ENCODE results near the gene ANTXR1. TPM values are rescaled to one million over a fixed set of nuclear protein-coding genes. Genes with fewer than 3 reads are reported as not detected.
A peak's percentile ranks its signal among the peaks of the same experiment; 100 is the strongest.

The ANTXR1 gene
- total RNA-seq, 1 donor = 61.5 TPM

DNA sequence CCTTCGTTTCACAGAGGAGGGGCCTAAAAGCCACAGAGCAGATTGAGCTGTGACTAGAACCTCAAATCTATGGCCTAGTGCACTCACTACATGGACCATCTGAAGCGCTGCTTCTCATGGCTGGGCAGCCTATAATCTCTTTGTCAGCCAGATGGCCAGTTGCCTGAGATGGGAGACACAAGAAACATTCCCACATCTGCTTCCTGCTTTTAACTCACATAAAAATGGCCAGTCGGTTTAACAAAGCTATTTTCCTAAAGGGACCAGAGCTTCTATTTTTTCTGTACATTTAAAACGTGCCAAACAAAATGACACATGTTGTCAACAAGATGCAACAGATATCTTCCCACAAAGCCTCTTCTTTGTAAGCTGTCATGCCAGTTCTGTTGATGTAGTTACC, 200.2 kb downstream of the ANTXR1 start:
- TF ChIP-seq CTCF (IDR thresholded peaks at IDR 0.05; ENCODE audit: insufficient read depth, low read length) = no peak
- H3K4me3 ChIP-seq (ENCODE audit: low read depth, low read length) = no peak overlapping the region
- peak; percentile 58 for DNase-seq (ENCODE audit: low read depth)

GRCh38 chr2:69213782-69214181, 200.8 kb downstream of the ANTXR1 start:
- DNase-seq (ENCODE audit: low read depth) = no peak
- H3K4me3 ChIP-seq (ENCODE audit: low read depth, low read length) = no peak overlapping the region
- TF ChIP-seq CTCF (IDR thresholded peaks at IDR 0.05; ENCODE audit: insufficient read depth, low read length) = no peak

- TF ChIP-seq CTCF (IDR thresholded peaks at IDR 0.05; ENCODE audit: insufficient read depth, low read length) = no peak
- DNase-seq (ENCODE audit: low read depth) = peak; percentile 57
Measured at GRCh38 chr2:69214898-69215297, 201.9 kb downstream of the ANTXR1 start.

GRCh38 chr2:69216535-69217332, 203.8 kb downstream of the ANTXR1 start:
- H3K4me3 ChIP-seq (ENCODE audit: low read depth, low read length) = no peak overlapping the region
- DNase-seq (ENCODE audit: low read depth) = peak; percentile 79
- TF ChIP-seq CTCF (IDR thresholded peaks at IDR 0.05; ENCODE audit: insufficient read depth, low read length) = no peak

More at GRCh38 chr2:69214898-69215297, 201.9 kb downstream of the ANTXR1 start:
- no peak overlapping the region for H3K4me3 ChIP-seq (ENCODE audit: low read depth, low read length)

- no peak for TF ChIP-seq CTCF (IDR thresholded peaks at IDR 0.05; ENCODE audit: insufficient read depth, low read length)
- no peak for DNase-seq (ENCODE audit: low read depth)
- no peak overlapping the region for H3K4me3 ChIP-seq (ENCODE audit: low read depth, low read length)
Measured at GRCh38 chr2:69217333-69218080, 204.5 kb downstream of the ANTXR1 start.

DNA sequence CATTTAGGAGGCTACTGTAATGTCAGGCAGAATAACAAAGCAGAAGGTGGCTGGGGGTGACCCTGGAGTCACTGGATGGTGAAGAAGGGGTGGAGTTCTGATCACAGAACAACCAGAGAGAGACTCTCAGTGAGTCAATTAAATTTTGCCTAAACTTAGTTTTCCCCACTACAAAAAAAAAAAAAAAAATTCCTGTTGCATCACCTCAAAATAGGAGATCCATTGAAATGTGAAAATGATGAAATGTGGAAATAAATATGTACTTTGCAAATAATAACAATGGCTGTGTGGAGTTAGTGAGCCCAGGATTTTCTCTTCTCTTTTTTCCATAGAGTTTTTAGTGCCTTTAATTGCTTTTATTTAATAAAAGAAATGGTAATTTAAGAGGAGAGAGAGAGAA, 208.5 kb downstream of the ANTXR1 start:
- TF ChIP-seq CTCF (IDR thresholded peaks at IDR 0.05; ENCODE audit: insufficient read depth, low read length) = no peak
- DNase-seq (ENCODE audit: low read depth) = no peak
- no peak overlapping the region for H3K4me3 ChIP-seq (ENCODE audit: low read depth, low read length)

Data from fibroblast of the aortic adventitia (primary cell).